ENCODE results near the gene MUS81.

- no peak for TF ChIP-seq ZNF274 (IDR thresholded peaks at IDR 0.05; ENCODE audit: low read depth, low read length)
- TF ChIP-seq YY1 (IDR thresholded peaks at IDR 0.05; ENCODE audit: insufficient read depth, insufficient read length): no peak
- no peak for TF ChIP-seq SUZ12 (IDR thresholded peaks at IDR 0.05; ENCODE audit: extremely low read depth, insufficient read depth, insufficient read length)
Measured at GRCh38 chr11:65858681-65859087, 1.5 kb upstream of the MUS81 start.

All from NT2/D1 (cell line).